Breast epithelium (tissue), 3 donors: ENCODE data around the gene HIPK4.

Source experiments
- CTCF ChIP-seq, 3 donors: fragments of 450-650 bp; IDR thresholded peaks; one replicate each; pipeline ENCODE4 v1.5.1; 2016 to 2017; ENCODE audit warnings: antibody characterized with exemption in 3 of 3, mild to moderate bottlenecking in 3 of 3, moderate library complexity in 3 of 3
- POLR2A ChIP-seq: fragments of 450-650 bp; IDR thresholded peaks from one replicate; pipeline ENCODE4 v1.6.1; 2016; ENCODE audit warnings: antibody characterized with exemption, mild to moderate bottlenecking, moderate library complexity
- POLR2AphosphoS5 ChIP-seq, 3 donors: sonication (generic); formaldehyde crosslinking; IDR thresholded peaks; one replicate each; pipeline ENCODE4 v1.6.1; 2017; ENCODE audit warnings: antibody characterized with exemption in 3 of 3

- TF ChIP-seq POLR2AphosphoS5 (IDR thresholded peaks at IDR 0.05) (no peak), CTCF (IDR thresholded peaks at IDR 0.05) (no peak), POLR2A (no peak)
Observed at GRCh38 chr19:40411958-40412499, 22.0 kb upstream of the HIPK4 start.
